ENCODE results near the gene TFB2M.
"Not testable (repeated sequence)": the region's sequence is repeated elsewhere in the genome, so short reads cannot be mapped to it uniquely, and the experiment has no call there.

The TFB2M gene

GRCh38 chr1:246564839-246565750 is 966 bp downstream of the TFB2M start:
- ChIA-PET POLR2A (no interaction called here), CTCF (interaction anchor here (1.6 to 2.5 kb wide), 2 partner anchors 14 to 131 kb away, joined by 3 to 8 read pairs; no protein-coding TSS in a partner anchor)
- no peak for DNase-seq (ENCODE audit: extremely low spot score)
- TF ChIP-seq CTCF (IDR thresholded peaks at IDR 0.05; ENCODE audit: control extremely low read depth, extremely low read depth, low read depth, missing control alignments), result no peak

GRCh38 chr1:246560833-246561232 is 5.2 kb downstream of the TFB2M start:
- DNase-seq (ENCODE audit: extremely low spot score); CTCF ChIA-PET; POLR2A ChIA-PET: not testable (repeated sequence)

GRCh38 chr1:246559310-246559709 is 6.8 kb downstream of the TFB2M start:
- no peak for DNase-seq (ENCODE audit: extremely low spot score)
- CTCF ChIA-PET, result interaction anchor here (1.6 to 1.8 kb wide), 2 partner anchors 12 to 36 kb away, joined by 3 read pairs; no protein-coding TSS in a partner anchor
- TF ChIP-seq CTCF (IDR thresholded peaks at IDR 0.05; ENCODE audit: control extremely low read depth, extremely low read depth, low read depth, missing control alignments), result no peak
- POLR2A ChIA-PET, result no interaction called here

GRCh38 chr1:246558041-246558440 is 8.0 kb downstream of the TFB2M start:
- no peak for DNase-seq (ENCODE audit: extremely low spot score)
- CTCF ChIA-PET, result interaction anchor here (0.8 kb wide), 1 partner anchor 10 kb away, joined by 3 read pairs; no protein-coding TSS in a partner anchor
- POLR2A ChIA-PET, result no interaction called here
- no peak for TF ChIP-seq CTCF (IDR thresholded peaks at IDR 0.05; ENCODE audit: control extremely low read depth, extremely low read depth, low read depth, missing control alignments)

GRCh38 chr1:246554201-246554600 is 11.9 kb downstream of the TFB2M start:
- no peak for DNase-seq (ENCODE audit: extremely low spot score)
- ChIA-PET CTCF (no interaction called here), POLR2A (no interaction called here)
- TF ChIP-seq CTCF (IDR thresholded peaks at IDR 0.05; ENCODE audit: control extremely low read depth, extremely low read depth, low read depth, missing control alignments), result no peak

GRCh38 chr1:246552110-246552509 is 14.0 kb downstream of the TFB2M start:
- CTCF ChIA-PET, result no interaction called here
- DNase-seq (ENCODE audit: extremely low spot score), result no peak
- no peak for TF ChIP-seq CTCF (IDR thresholded peaks at IDR 0.05; ENCODE audit: control extremely low read depth, extremely low read depth, low read depth, missing control alignments)
- POLR2A ChIA-PET, result no interaction called here

- no peak for TF ChIP-seq CTCF (IDR thresholded peaks at IDR 0.05; ENCODE audit: control extremely low read depth, extremely low read depth, low read depth, missing control alignments)
- DNase-seq (ENCODE audit: extremely low spot score), result no peak
- ChIA-PET POLR2A (no interaction called here), CTCF (no interaction called here)
These were observed 15.7 kb downstream of the TFB2M start for GRCh38 chr1:246550402-246550801.

Data from GM10248 (cell line).